Testis (tissue), 2 donors: Measurements from ENCODE around the gene ANAPC1.
"Not testable (repeated sequence)": the region's sequence is repeated elsewhere in the genome, so short reads cannot be mapped to it uniquely, and the experiment has no call there.

Experiments
- POLR2A ChIP-seq: fragments of 450-650 bp; IDR thresholded peaks from one replicate; pipeline ENCODE4 v1.6.1; 2017; ENCODE audit warnings: antibody characterized with exemption, mild to moderate bottlenecking, moderate library complexity
- TF ChIP-seq, protein P1 (sequence below), 3 experiments: fragments of 450-650 bp in 2 of 3; fragments of 200-600 bp in 1 of 3; sonication (generic) in 1 of 3; IDR thresholded peaks; one replicate each; pipeline ENCODE4 v1.5.1; 2016 to 2019; ENCODE audit warnings: antibody characterized with exemption in 3 of 3, mild to moderate bottlenecking in 2 of 3, moderate library complexity in 1 of 3

GRCh38 chr2:111766295-111766694, 117.7 kb downstream of the ANAPC1 start:
- TF ChIP-seq, protein P1, sequence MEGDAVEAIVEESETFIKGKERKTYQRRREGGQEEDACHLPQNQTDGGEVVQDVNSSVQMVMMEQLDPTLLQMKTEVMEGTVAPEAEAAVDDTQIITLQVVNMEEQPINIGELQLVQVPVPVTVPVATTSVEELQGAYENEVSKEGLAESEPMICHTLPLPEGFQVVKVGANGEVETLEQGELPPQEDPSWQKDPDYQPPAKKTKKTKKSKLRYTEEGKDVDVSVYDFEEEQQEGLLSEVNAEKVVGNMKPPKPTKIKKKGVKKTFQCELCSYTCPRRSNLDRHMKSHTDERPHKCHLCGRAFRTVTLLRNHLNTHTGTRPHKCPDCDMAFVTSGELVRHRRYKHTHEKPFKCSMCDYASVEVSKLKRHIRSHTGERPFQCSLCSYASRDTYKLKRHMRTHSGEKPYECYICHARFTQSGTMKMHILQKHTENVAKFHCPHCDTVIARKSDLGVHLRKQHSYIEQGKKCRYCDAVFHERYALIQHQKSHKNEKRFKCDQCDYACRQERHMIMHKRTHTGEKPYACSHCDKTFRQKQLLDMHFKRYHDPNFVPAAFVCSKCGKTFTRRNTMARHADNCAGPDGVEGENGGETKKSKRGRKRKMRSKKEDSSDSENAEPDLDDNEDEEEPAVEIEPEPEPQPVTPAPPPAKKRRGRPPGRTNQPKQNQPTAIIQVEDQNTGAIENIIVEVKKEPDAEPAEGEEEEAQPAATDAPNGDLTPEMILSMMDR (IDR thresholded peaks at IDR 0.05), result not testable (repeated sequence)
- not testable (repeated sequence) for TF ChIP-seq POLR2A
